AG08396 (cell line): ENCODE measurements around the gene GGTA1.
"Not testable (repeated sequence)": the region's sequence is repeated elsewhere in the genome, so short reads cannot be mapped to it uniquely, and the experiment has no call there.

ENCODE experiments used
- DNase-seq: peaks from one replicate; pipeline ENCODE4 v3.0.0; 2012; ENCODE audit warnings: low spot score, mixed read lengths

GGTA1 gene

DNA sequence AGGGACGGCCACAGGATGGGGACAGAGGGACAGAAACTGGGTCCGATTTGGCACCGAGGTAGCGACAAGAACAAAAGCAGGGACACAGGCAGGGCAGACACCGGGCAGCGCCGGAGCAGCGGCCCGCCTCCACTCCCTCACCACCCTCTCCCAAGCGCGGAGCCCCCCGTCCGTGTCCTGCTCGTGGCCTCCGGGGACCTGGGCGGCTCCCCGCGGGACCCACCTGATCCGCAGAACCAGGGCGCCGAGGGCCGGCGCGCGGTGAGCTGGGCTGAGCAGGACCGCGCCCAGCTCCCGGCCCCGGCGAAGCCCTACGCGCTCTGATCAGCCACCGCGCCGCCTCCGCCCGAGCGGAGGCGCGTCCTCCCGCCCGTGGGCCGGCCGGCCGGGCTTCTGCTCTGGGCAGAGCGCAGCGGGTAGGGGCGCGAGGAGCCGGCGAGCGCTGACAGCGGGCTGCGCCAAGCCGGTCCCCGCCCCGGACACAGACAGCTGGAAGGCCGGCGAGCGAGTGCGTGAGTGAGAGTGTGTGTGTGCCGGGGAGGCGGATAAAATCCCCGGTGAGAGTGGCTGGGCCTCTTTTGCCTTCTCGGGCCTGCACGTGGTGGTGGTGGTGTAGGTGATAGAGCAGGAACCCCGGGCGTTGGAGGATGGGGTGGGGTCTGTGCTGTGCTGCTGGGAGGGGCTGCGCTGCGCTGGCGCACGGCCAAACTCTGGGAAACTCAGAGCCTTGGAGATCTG is at the start of gene GGTA1:
Gene GGTA1 (minus strand): TSS at position 418 of the 738 bp plus-strand sequence. CDS start 31,922 bp downstream, outside the sequence.
- DNase-seq = peak; percentile 83

DNA sequence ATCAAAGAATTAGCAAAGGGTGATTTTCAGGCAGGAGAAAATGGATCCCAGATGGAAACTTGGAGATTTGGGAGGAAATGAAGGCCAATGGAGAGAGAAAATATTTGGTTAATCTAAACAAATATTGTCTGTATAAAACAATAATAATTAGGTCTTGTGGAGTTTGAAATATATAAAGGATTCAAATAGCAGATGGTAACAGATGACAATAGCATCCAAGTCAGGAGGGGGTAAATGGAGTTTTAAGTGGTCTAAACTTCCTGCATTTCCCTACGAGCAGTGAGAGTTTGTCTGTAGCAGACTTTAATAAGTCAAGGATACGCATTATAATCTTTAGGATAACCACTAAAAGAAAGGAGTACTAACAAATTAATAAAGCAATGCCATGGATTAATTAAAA is 49.0 kb upstream of the GGTA1 start:
- no peak for DNase-seq

DNA sequence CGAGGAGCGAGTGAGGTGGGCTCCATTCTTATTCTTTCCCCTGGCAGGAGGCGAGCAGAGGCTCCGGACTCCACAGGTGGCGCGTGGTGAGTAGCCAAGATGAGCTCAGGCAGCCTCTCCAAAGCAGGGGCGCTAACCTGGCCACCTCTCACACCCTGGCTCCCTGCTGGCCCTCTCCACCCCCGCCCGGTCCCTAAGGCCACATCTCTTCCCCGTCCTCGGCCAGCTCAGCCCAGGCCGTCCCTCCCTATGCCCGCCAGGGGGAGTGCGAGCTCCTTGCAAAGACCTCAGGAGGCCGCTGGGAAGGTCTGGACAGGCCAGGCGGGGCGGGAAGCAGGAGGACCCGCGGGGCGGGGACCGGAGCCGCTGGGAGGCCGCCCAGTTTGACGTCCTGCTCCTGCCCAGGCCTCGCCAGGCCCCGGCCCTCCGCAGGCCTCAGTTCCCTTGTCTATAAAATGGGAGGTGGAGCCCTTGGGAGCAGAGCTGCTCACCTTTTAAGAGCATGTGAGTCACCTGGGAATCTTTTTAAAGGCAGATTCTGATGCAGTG is 46.3 kb upstream of the GGTA1 start:
- DNase-seq = peak; percentile 96

DNA sequence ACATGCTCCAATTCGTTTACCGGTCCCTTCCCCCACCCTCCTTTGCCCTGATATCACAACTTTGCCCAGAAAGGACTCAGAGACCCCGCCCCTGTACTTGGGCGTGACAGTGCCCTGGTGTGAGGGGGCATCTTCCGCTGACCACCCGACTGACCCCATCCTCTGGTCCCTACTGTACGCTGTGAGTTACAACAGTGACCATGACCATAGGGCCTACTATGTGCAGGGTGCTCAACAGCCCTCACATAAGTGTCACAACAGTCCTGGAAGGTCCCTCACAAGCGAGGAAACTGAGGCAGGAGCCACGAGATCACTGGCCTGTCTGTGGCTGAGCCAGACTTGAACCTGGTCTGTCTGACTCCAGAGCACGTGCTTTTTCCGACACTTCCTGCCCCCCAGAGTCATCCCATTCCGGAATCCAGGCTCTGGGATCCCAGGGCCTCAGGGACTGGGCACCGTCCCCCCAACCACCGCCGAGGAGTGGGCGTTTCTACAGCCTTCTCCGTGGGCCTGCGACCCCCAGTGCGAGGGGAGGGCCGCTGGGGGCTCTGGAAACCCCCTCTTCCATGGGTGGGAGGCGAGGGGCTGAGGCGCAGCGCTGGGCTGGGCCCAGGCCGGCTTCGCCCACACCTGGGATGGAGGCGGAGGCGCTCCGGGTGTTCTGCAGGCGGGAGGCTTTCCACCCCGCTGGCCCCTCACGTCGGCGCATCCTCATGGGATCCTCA is 45.7 kb upstream of the GGTA1 start:
- no peak for DNase-seq

DNA sequence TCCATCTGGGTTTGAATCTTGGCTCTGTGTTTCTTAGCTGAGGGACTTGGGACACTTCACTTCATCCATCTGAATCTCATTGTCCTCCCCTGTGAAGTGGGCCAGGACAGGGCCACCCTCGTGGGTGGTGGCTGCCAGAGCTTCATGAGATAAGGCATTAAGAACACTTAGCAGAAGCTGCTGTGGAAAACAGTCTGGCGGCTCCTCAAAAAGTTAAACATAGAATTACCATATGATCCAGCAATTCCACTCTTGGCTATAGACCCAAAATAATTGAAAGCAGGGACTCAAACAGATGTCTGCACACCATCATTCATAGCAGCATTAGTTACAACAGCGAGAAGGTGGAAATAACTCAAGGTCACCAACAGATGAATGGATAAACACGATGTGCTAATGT is 42.4 kb upstream of the GGTA1 start:
- DNase-seq = no peak

DNA sequence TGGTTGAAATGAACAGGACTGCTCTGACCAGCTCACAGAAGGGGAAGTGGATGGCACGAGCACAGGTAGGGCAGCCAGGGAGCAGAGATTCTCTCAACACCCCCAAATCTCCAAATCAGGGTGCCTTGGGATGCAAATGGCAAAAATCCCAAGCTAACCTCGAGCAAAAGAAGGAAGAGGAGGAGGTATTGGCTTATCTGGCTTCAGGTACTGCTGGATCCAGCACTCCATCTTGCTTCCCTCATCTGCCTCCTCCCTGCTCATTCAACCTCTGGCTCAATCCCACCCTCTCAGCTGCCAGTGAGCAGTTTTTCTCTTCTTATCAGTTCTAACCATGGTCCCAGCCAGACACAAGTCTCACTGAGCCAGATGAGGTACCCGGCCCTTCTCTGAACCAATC is 41.6 kb upstream of the GGTA1 start:
- no peak for DNase-seq

DNA sequence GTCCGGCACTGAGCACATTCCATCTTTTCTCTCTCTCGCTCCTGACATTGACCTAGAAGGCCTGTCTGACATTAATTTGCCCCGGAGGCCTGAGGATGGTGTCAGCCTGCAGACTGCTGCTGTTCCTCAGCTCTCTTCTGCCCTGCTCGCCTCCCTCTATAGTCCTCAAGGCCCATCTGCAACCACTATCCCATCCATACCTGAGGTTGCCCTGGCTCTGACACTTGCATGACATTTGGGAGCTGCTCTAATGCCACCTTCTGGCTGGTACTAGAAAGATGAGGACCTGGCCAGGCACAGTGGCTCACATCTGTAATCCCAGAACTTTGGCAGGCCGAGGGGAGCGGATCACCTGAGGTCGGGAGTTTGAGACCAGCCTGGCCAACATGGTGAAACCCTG is 38.6 kb upstream of the GGTA1 start:
- DNase-seq = no peak

DNA sequence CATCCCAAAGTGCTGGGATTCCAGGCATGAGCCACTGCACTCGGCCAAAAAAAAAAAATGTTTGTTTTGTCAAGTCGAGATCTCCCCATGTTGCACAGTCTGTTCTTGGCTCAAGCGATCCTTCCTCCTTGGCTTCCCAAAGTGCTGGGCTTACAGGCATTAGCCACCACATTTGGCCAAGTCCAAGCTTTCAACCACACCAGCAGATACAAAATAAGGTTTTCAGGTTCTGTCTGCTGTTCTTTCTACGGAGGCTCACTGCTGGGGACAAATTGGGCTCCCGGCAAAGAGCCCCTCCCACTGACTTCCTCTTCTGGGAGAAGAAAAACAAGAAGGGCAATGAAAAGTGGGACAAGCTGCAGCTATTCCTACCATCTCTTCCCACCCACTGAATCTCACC is 37.6 kb upstream of the GGTA1 start:
- DNase-seq = no peak

DNA sequence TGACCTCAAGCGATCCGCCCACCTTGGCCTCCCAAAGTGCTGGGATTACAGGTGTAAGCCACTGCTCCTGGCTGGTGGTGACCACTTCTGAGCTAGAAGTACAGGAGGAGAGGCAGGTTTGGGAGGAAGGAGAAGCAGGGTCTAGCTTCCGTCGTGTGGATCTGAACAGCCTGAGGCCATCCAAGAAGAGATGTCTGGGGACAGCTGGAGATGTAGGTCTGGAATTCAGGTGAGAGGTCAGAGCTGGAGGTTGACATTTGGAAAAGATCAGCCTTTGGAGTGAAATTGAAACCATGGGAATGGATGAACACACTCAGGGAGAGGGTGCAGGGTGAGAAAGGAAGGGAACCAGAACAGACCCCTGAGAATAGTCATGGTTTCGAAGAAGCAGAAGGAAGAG is 33.2 kb upstream of the GGTA1 start:
- no peak for DNase-seq

DNA sequence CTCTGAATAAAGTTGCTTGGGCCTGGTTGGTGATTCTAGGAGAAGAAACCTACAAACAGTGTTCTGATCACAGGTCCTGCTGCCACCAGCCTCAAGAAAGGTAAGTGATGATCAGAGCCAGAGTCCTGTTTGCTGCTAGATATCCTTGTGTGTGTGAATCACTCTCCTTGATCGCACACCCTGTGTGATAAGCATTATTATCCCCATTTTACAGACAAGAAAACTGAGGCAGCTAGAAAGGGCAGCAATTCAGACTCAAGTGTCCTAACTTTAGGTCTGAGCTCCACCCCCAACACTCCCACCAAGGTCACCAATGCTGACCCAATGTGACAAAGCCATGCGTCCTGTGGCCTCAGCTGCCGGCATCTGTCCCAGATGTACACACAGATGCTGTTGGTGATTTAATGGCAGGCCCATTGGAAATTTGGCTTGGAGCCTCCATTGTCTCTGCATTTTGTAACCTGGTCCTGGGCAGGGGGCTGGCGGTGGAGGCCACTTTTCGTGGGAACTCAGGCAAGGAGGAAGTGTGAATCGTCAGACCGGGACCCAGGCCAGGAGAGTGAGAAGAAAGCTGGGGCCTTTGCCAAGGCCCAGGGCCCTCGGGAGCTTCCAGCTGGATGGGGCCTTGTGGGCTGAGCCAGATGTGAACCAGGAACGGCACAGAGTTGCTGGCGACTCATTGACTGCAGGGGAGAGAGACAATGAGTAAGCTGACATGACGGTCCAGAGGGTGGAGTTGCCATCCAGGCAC is 29.8 kb upstream of the GGTA1 start:
- DNase-seq = peak; percentile 95

DNA sequence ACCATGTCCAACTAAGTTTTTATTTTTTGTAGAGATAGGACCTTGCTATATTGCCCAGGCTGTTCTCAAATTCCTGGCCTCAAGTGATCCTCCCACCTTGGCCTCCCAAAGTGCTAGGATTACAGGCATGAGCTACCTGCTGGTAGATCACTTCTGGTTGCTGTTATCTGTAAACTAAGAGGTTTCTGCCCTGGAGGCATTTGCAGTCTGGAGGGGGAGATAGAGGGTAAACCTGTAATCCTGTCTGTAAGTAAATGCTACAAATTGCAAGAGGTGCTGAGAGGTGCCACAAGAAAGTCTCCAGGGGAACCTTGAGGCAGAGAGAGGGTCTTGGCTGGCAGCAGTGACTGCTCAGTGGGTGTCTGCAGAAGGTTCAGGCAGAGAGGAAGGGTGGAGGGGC is 29.0 kb upstream of the GGTA1 start:
- no peak for DNase-seq

DNA sequence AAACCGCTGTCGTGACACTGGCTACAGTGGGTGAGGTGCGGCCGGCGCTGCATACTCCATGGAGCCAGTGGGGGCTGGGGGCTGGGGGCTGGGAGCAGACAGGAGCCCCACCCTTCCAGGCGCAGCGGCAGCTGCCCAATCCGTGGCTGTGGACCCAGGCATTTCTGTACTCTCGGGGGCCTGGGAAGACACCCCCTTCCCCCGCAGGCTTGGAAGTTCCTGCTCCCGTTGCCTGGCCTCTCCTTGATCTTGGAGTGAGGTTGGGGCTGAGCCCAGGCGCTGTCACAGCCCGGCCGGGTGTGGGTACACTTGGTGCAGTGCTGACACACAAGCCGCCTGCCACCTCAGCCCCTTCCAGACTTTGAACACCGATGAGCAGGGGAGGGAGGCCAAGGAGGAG is 27.7 kb upstream of the GGTA1 start:
- DNase-seq = no peak

DNA sequence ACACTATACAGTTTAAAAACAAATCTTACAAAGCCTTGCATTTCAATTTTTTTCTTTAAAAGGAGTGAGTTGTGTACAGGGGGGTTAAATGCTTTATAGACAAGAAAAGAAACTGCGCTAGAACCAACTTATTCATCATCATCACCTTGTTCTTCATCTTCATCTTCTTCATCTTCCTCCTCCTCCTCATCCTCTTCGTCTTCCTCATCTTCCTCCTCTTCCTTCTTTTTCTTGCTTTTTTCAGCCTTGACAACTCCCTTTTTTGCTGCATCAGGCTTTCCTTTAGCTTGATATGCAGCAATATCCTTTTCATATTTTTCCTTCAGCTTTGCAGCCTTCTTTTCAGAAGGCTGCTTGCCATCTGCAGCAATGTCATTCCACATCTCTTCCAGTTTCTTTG is 20.0 kb upstream of the GGTA1 start:
- DNase-seq = not testable (repeated sequence)

DNA sequence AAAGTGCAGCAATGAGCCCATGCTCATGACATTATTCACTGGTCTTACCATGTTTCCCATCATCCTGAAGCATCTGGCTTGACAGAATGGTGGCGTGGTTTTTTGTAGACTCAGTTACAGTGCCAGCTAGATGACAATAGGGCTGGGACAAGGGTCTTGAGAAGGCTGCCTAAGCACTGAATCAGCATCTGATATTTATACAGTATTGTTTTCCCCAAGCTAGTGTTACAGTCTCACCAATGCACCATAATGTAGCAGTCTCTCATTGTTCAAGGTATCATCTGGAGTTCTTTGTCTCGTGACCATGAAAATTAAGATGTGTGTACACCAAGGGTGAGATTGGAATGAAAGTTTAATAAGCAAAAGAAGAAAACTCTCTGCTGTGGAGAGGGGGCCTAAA is 19.0 kb upstream of the GGTA1 start:
- DNase-seq = no peak

DNA sequence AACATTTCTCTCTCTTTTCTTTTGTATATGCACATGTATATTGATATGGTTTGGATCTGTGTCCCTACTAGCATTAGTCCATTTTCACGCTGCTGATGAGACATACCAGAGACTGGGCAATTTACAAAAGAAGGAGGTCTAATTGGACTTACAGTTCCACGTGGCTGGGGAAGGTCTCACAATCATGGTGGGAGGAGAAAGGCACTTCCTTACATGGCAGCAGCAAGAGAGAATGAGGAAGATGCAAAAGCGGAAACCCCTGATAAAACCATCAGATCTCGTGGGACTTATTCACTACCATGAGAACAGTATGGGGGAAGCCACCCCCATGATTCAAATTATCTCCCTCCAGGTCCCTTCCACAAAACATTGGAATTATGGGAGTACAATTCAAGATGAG is 13.5 kb upstream of the GGTA1 start:
- DNase-seq = not testable (repeated sequence)

DNA sequence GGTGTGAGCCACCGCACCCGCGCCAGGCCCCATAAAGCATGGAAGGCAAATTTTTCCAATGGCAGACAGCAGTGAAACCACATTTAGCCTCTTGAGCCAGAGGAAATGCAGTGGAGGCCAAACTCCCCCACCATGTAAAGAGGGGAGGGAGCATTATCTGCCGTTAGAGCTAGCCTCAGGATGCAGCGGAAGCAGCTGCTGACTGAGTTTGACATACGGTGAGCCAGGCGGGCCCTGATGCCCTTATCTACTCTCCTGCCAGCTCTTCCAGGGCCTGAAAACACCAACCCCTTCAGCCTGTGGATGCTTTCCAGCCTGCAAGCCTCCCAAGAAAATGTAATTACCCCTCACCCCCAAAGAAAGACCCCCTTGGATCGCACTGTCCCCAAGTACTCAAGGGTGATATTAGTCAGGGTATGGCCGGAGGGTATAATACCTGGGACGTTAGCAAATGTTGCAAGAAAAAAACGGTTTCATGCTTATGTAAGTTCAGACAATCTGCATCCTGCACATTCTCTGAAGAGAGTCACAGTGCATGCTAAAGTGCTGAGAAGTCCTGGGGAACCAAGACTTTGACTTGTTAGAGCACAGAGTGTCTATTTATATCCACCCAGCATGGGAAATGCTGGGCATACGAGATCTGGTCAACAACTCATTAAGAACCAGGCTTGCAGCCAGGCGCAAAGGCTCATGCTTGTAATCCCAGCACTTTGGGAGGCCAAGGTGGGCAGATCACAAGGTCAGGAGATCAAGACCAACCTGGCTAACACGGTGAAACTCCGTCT is 11.3 kb upstream of the GGTA1 start:
- peak; percentile 29 for DNase-seq

DNA sequence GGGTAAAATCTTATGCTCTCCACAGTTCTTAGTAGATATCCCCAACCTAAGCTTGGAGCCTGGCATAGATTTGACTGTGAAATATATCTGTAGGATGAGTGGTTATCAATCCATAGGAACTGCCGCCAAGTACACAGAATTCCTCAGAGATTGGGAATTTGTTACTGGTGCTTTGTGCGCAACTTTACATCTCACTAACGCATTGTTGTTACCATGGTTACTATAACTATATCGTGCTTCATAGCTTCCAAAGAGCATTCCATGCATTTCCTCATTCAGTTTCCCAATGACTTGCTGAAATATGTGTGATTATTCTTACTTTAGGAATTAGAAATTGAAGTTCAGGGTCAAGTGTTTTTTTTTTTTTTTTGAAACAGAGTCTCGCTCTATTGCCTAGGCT is 9.5 kb upstream of the GGTA1 start:
- no peak for DNase-seq

DNA sequence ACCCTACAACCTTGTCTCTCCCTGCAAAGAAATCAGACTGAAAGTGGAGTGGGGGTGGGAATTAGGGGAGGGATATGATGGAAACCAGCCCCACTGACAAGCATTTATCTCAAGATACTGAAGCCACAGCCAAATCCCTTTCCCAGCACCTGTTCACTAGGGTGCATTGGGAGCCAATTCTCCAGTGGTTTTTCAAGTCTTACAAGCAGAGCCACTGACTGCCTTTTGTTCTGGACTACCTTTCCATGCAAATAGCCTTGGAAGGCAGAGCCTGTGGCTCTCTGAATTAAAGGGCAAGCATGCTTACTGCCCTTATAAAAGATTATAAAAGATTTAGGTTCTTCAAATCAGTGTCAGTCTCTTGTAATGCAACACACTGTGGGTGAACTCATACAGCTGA is 8.8 kb upstream of the GGTA1 start:
- DNase-seq = no peak

DNA sequence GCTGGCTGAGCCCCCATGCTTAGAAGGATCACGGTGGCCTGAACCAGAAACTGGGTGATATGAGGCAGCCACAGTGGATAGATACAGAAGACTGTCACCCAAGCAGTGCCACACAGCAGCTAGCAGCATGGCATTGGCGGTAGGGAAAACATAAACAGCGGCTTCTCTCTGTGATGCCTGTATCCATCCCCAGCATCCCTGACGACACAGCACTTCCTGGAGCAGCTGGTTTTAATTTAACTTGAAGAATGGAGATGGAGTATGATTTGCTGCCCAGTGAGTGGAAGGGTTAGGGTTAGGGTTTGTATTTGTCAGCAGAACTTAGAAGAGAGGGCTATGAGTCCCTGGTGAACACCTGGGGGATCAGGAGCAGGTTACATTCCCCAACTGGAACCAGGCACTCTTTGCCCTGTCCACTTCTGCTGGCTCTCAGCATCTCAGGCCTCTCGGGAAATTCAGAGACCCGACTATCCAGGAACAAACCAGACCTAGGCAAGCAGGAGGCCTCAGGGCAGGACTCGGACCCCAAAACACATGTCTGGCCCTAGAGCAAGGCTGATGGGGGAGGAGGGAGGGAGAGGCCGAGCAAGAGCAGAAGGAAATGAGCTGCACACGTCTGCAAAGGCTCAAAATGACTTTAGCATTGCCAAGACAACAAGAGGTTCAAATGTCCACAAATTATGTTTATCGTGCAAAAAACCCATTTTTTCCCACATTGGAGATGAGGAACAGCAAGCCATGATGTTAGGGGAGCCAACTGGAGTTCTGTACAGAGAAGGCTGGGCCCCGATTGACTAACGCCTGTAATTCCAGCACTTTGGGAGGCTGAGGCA is 6.5 kb upstream of the GGTA1 start:
- no peak for DNase-seq

DNA sequence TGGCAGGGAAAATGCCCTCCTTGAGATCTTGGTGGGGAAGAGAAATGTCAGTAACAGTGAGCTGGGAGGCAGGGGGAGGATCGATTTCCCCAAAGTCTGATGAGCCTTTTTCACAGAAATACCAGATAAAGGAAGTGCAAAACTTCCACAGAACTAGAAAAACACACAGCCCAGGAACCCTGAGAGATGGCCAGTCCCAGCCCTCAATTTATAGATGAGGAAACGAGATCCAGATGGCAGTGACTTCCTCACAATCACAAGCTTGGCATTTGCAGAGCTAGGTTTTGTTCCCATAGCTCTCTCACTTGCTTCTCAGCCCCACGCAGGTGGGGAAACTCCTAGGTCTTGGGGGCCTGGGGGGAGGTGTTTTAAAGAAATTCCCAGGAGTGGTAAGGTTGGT is 3.8 kb upstream of the GGTA1 start:
- DNase-seq = no peak

DNA sequence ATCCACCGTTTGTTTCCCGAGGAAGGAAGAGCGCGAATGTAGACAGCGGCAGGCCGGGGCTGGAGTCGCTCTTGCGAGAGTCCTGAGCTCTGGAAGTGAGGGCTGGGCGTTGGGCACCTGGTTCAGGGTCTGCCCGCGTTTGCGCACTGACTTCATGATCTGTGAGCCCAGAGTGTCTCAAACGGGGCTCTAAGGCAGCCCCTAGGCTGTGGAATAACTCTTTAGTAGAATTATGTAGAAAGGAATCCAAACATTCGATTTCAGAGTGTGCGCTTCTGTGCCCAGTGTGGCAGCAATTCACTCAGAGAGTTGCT is 478 bp upstream of the GGTA1 start:
- peak; percentile 27 for DNase-seq

DNA sequence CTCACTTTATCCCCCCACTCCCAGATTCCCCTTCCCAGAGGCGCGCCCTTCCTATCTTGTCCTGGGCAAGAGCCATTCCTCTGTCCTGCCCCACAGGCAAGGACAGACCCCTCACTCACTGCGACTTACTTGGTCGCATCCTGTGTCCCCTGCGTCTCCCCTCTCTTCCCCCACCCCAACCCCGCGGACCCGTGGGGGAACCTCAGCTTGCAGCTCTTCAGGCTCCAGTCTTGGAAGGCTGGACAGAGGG is 542 bp downstream of the GGTA1 start:
- no peak for DNase-seq
